Measurements from ENCODE around the gene POMT2.
"Not testable (repeated sequence)": the region's sequence is repeated elsewhere in the genome, so short reads cannot be mapped to it uniquely, and the experiment has no call there.

The POMT2 gene

DNA sequence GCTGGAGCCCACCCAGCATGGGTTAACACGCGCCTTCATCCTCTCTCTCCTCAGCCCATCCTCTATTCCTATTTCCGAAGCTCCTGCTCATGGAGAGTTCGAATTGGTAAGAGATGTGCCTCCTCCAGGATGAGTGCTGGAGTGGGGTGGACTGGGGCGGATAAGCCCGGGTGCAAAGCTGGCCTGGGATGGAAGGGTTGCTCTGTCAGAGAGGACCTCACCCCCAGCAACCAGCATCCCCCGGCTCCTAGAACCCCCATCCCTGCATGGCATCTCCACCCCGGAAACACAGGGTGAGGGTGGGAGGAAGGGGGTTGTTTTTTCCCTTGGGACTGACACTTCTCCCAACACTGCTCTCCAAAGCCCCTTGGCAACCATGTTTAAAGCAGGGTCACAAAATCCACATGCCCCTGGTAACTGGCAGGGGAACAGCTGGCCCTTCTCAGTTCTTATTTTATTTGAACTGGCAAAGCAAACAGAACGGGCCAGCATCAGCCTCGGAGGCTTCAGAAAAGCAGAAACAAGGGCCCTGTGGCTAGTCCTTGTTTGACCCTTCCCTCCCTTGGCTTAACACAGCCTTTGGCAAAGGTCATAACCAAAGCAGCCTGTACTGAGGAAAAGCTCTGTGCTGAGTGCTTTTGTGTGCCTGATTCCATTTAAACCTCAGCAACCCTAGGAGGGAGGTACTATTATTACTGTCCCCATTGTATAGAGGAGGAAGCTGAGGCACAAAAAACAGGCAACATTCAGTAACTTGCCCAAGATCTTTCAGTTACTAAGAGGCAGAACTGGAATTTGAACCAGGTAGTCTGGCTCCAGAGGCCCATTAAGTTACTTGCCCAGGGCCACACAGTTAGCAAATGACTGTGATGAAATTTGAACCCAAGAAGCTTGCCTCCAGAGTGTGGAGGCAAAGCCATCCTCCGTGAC lies 4.4 kb upstream of the POMT2 start:
- no peak for DNase-seq

DNA sequence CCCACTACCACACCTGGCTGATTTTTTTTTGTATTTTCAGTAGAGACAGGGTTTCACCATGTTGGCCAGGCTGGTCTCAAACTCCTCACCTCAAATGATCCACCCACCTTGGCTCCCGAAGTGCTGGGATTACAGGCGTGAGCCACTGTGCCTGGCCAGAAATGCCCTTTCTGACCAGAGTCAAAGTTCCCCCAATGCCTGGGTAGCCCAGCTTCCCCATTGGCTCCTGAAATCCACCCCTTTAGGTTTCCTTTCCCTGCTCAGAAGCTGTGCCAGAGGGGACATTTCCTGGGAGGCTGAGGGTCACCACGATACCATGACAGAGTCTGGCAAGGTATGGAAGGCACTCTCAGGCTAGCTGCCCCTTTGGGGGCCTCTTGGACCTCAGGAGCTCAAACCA lies 3.6 kb upstream of the POMT2 start:
- DNase-seq: no peak

DNA sequence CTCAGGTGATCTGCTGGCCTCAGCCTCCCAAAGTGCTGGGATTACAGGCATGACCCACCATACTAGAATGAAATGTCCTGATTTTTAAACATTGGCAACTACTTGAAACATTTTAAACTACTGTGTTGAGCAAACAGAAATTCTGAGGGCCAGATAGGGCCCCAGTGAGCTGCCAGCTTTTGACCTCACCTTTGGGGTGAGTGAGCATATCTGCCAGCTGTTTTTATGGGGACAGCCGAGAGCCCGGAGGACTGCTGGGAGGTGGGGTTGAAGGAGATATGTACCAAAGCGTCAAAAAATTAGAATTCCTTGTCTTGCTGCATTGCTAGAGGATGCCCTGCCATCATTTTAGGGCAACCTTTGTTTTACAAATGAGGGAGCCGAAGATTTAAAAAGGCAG lies 2.9 kb upstream of the POMT2 start:
- DNase-seq: no peak

DNA sequence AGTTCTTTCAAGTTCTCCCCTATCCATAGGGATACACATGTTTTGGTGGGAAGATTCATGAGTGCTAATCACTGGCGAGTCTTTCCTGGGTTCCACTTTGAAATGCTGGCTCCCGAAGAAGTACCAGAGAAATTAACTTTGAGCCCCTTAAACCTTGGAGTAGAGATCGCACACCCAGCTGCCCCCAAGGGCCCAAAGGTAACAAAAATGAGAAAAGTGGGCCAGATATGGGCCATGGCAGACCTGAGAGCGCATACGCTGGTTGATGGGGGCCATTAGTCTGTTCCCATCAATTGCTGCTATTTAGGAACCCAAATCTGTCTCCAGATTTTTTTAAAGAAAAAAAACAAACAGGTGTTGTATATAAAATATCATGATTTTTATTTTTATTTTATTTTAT lies 2.3 kb upstream of the POMT2 start:
- DNase-seq: no peak

DNA sequence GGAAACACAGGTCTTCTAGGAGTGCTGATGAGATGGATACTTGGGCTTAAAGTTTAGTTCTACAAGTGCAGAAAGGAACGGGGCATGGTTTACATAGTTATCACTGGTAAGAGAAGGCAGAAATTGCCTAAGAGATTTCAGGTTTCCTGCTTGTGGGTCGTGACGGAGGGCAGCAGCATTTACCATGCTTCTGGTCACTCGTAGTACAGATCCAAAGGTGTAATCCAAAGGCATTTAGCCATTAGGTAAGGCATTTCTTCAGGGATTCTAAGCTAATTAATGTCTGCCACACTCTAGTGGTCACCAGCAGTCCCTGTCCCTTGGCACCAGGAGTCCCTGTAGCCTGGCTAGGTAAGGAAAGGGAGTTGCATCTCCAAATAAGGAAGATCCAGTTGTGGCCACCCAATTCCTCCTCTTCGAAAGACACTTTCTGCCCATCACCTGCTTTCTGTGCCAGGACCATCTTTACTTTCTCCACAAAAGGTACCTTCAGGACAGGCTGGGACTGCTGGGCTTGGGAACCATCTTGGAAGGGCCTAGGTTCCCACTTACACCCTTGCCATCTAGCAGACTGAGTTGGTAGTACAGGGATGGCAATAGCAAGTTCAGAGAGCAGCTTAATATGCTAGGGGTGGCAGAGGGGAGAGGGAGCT lies 1.7 kb upstream of the POMT2 start:
- no peak for DNase-seq

DNA sequence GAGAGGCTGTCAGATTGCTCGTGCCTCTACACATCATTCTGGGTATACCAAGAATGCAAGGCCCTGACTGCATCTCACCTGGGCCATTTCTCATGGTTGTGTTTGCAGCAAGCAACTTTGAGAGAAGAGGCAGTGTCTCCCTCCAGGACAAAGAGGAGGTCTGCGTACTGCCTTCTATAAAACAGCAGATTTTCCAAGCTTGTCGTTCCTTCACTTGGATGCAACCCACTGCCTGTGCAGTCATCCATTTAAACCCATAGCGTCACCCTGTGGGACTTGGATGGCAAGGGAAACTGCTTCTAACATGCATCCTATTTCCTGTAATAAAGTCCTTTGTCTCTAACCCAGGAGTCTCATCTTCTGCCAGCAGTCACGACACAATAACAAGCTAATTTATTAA lies 1.3 kb downstream of the POMT2 start:
- DNase-seq: no peak

DNA sequence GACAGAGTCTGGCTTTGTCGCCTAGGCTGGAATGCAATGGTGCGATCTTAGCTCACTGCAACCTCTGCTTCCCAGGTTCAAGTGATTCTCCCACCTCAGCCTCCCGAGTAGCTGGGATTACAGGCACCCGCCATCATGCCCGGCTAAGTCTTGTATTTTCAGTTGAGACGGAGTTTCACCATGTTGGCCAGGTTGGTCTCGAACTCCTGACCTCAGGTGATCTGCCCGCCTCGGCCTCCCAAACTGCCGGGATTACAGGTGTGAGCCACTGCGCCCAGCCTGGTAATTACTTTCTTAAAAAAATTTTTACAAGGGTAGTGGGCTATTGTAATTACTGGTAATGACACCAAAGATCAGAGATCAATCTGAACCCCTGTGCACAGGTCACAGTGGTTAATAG lies 1.9 kb downstream of the POMT2 start:
- DNase-seq: not testable (repeated sequence)

DNA sequence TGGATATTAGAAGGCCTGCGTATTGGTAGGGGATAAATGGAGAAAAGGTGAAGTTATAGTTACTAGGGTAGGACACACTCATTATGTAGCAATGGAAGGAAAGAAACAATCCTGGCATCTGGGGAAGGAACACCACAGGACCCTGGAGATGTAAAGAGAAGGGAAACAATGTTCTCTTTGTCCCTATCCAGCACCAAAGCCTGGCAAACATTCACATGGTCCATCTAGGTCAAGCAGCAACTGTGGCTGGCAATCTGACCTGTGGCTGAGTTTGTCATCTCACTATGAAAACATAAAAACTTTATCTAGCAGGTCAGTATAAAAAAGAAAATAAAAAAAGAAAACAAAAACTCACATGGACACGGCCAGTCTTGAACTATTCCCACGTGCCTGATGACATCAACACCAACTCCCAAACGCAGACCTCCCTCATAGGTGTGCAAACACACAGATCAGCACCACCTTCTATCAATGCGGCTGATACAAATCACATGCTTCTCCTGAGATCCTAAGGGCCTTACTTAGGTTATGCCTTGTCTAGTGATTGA lies 2.6 kb downstream of the POMT2 start:
- no peak for DNase-seq

DNA sequence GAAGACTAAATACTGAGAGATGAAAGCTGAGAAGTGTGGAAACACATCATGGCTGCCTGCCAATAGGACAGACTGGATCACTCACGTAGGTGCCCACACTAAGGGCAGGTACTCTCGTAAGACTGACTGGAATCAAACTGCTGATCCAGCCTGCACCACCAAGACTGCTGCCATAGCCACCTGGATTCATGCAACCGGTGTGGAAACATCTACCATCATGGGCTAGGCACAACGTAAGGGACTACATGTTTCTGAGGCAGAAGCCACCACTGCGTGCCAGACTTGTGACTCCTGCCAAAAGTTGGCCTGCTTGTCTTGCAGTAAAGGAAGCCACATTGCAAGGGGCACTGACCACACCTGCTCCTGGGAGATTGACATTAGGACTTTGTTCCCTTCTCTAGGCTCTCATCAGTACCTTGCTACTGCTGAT lies 3.8 kb downstream of the POMT2 start:
- DNase-seq: no peak

DNA sequence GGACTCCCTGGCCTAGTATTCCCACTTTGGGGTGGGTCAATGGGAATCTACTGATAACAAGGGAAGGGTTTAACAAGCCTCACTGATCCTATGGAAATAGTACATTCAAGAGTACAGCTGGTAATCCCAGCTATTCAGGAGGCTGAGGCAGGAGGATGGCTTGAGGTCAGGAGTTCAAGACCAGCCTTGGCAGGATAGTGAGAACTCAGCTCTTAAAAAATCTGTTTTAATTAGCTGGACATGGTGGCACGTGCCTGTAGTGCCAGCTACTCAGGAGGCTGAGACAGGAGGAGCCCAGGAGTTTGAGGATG lies 4.5 kb downstream of the POMT2 start:
- DNase-seq: no peak

DNA sequence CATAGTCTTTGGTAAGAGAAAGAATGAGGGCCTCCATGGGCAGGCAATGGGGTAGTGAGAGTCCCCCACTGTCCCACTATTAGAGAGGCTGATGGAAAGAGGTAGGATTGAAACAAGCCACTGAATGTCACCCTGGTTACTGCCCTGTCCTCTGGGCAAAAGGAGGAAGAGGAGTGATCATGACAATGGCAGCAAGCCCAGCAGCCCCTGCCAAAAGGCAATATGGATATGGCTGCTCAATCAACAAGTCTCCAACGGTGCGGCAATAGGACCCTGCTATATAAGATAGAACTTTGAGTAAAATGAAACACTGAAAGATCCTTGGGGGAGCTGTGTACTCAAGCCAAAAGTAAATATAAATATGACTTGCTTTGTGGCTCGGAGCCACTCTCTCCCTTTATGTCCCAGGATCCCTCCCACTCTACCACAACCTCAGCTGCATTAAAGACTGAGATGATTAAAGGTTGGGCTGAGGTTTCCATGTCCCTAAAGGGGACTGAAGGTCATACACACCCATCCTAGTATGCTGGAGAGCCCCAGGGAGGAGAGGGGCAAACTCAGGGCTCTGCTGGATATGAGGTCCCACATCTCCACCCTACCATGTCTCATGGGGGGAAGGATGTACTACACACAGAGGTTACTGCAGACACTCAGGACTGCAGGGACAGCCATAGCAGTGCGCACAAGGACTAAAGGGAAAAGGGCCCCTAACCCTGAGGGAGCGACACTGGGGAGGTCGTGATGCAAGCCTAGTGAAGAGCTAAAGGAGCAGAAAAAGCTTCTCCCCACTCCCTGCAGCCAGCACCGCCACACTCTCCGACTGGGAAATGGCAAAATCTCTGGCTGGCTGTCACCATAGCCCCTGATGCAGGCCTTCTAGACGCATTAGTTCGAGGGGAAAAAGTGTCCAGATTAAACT lies 5.9 kb downstream of the POMT2 start:
- DNase-seq: no peak

DNA sequence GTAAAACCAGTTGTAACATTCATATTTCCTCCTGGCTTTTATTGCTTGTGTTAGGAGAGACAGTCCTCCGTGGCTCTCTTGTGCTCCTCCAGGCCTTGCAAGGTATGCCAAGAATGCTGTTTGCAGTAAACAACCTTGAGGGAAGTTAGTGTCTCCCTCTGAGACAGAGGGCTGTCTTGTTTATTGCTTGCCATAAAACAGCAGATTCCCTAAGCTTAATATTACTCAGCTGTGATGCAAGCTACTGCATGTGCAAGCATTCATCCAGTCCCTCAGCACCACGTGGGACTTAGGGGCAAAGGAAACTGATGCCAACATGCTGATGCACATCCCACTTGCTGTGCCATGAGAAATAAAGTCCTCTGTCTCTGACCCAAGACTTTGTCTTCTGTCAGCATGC lies 6.6 kb downstream of the POMT2 start:
- no peak for DNase-seq

DNA sequence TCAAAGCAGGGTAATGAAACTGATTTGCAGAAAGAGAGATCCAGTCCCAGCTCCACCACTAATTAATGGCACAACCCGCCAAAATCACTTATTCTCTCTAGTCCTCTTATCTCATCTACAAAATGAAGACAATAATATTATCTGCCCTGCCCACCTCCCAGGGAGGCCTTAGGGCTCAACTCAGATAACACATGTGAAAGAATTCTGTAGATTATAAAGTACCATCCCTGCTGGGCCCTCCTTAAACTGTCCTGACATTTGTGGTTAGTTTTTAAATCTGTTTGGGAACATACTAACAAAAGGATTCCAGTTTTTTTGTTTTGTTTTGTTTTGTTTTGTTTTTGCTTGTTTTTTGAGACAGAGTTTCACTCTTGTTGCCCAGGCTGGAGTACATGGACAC lies 7.3 kb downstream of the POMT2 start:
- DNase-seq: no peak

DNA sequence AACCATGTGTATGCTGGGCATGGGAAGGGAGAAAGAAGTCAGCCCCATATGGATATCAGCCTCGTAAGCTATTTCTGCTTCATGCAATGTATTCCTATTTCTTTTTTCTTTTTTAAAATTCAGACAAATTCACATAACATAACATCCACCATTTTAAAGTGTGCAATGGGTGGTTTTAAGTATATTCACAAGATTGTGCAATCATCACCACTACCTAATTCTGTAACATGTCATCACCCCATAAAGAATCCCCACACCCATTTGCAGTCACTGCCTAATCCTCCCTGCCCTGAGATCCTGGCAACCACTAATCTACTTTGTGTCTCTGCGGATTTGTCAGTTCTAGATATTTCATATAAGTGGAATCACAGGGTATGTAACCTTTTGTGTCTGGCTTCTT lies 9.5 kb downstream of the POMT2 start:
- DNase-seq: no peak

DNA sequence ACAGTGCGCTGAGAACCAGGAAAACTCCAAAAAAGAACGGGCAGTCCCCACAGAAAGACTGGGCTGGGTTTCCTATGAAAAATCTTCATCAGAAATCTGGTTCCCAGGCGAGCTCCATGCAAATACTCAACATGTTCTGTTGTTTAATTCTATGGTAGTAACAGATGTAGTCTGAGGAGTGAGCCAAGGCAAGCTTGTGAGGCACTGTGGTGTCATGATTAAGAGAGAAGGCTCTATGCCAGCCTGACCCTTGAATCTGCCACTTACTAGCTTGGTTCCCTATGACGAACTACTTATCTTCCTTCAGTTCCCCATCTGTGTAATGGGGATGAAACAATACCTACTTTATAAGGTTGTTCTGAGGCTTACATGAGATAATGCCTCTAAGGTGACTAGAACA lies 10.7 kb downstream of the POMT2 start:
- DNase-seq: no peak

DNA sequence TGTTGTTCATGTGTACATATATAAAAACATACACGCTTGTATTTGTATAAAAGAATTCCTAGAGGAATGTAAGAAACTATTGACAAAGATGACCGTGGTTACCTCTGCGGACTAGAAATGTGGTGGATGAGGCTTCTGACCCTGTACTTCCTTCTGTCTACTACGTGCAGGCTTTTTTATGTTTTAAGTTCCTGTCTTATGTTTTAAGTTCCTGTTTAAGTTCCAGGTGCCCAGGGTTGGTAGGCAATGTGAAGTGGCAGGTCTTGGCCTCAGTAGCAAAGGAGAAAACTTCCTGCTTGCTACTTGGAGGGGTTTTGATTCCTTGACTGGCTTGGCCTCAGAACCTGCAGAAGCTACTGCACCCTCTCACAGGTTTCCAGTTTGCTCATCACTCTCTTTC lies 11.6 kb downstream of the POMT2 start:
- no peak for DNase-seq

DNA sequence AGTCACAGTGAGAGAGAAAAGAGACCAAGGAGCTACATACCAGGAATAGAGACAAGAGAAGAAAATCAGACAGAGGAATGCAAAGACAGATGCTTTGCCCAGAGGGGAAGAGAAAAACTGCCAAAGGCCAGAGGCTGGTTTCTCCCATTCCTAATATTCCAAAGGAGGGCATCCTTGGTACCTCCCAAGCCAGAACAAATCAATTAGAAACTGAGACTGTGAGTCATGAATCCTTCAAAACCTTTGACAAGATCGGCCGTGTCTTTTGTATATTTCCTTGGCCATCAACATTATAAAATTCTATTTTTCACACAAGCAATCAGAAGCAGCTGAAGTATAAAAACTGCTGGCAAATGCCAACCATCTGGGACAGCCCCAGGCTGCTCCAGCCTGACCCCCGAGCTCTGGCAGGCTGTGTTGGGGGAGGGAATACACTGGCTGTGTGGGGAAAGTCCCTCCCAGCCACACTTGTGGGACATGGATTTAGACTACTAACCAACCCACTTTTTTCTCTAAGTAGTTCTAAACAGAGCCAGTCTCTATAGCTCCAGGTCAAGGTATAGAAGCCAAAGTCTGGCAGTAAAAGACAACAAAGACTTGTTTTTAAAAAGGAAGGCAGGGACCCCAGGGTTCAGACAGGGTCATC lies 13.7 kb downstream of the POMT2 start:
- no peak for DNase-seq

DNA sequence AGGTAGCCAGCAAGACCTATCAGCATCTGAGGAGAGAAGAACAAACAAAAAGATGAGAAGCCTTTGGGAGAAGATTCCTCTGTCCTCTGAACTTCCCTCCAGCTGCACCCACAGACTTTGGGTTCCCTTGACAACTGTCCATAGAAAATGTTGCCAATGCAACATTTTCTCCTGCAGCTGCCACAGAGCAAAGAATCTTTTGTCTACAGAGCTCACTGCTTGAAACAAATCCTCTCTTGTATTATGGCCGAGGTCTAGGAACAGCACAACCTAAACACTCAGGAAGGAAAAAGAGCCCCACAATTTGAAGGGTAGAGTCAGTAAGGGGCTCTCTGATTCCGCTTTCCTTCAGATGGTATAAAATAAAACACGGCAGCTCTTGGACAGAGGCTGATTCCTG lies 14.3 kb downstream of the POMT2 start:
- no peak for DNase-seq

DNA sequence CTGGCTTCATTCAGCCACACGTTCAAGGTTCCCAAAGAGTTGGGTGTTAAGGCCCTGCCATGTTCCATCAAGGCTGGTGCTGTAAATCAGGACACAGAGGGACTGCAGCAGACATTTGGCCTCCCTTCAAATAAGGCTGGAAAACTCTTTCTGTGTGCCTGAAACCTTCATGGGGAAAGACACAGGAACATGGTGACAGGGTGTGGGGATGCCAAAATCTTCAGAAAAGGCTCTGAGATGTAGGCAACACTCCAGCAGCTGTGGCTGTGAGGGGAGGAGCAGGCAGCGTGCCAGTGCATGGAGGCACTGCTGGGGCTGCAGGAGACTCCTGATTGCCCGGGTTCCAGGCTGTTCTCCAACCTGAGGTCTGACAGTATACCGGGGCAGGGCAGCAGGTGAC lies 15.0 kb downstream of the POMT2 start:
- no peak for DNase-seq

DNA sequence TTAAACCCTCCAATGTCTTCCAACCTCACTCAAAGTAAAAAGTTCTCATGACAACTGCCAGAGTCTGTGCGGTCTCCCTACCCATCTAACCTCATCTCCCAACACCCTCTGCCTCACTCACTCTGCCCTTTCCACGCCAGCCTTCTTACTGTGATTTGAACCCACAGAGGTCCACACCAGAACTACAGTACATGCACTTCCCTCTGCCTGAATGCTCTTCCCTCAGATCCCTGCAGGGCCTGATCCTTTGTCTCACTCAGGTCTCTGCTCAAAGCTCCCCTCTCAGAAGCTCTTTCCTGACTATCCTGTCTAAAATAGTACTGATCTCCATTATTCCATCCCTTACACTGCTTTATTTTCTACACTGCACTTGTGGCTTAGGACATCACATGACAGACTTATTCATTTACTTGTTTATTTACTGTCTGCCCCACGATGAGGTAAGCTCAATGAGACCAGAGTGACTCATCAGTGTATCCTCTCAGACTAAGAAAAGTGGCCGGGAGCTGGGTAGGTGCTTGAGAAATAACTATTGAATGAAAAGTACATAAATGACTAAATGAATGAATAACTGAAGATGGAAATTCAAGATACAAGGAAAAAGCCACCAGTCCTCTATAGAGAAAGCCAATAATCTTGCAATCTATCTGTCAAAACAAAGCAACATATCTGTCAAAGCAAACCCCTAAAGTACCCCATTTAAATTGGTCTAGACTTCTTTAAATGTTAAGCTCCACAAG lies 17.1 kb downstream of the POMT2 start:
- DNase-seq: peak; percentile 40 to 60

DNA sequence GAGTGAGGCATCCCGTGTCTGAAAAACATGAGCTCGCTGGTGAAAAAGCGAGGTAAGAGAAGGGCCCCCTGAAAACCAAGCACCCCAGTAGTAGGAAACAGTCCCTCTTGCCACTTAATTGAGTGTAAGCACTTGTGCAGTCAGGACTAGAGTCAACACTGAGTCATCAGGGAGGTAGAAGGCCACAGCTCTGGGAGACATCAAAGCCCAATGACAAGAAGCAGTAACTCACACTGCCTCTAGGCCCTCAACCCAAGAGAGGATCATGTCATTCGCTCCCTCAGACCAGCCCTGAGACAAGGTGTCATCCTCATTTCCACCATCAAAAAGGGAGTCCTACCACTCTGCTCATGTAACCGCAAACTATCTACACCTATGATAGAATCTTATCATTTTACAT lies 17.8 kb downstream of the POMT2 start:
- peak; percentile 45 to 70 for DNase-seq

DNA sequence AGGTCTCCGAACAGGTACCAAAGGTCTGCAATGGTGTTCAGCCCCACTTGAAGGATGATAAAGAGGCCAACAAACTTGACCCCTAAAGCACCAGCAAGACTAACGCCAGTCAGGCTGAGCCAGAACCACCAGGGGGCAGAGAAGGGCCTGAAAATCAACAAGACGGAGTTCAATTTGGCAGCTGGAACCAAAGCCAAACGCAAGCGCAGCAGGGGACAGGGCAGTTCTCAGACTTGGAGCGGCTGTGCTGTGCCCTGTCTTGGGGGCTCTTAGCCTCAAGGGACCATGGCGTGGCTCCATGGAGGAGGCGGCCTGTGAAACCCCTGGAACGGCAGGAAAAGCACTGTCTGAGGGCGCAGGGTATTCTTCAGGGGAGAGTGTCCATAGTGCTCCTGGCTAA lies 19.6 kb downstream of the POMT2 start:
- peak; percentile 72 to 81 for DNase-seq

Measured in activated CD4-positive, alpha-beta T cell treated with anti-CD3 and anti-CD28 coated beads, Interleukin-2, amount 50 U/mL, for 48 hours (primary cell).